IMR-90 (cell line): ENCODE measurements around the gene AMZ2. TPM values are rescaled to one million over a fixed set of nuclear protein-coding genes. Genes with fewer than 3 reads are reported as not detected.
A peak's percentile ranks its signal among the peaks of the same experiment; 100 is the strongest.

ENCODE experiments used
- ATAC-seq: fragments of 200-7000 bp; cut with Tn5 transposase; 2 replicates; pipeline ENCODE4 v1.9.1; 2020; ENCODE audit warnings: low read depth, mild to moderate bottlenecking, moderate library complexity
- BruUV-seq: library from RNA; stranded (reverse); fragments of 400-500 nt; replicated peaks from 2 replicates; lab custom pipeline; 2021; lab: Mats Ljungman, UMichigan
- CTCF ChIA-PET: fragments of 300-600 bp; formaldehyde crosslinking; extraction: SDS; loops from one replicate; lab custom pipeline; 2021; ENCODE audit warnings: antibody characterized with exemption; lab: Yijun Ruan, JAX
- POLR2A ChIA-PET: fragments of 300-600 bp; sonication (Branson Sonifier 250); formaldehyde crosslinking; loops from one replicate; lab custom pipeline; 2022; ENCODE audit warnings: antibody characterized with exemption; ENCODE audit not compliant: unreplicated experiment; lab: Charles Lee
- DNase-seq: peaks from one replicate; pipeline ENCODE4 v3.0.0; 2013
- H2AFZ ChIP-seq: replicated peaks from 2 replicates; pipeline ENCODE3; 2013; ENCODE audit warnings: low read length, mild to moderate bottlenecking; ENCODE audit not compliant: poor library complexity
- H2AK5ac ChIP-seq: 2 replicates; pipeline ENCODE4 v1.6.1; 2013; ENCODE audit warnings: low read depth, low read length, inconsistent platforms
- H2AK9ac ChIP-seq: replicated peaks from 2 replicates; pipeline ENCODE3; 2013; ENCODE audit warnings: mild to moderate bottlenecking, low read depth, low read length, moderate library complexity; ENCODE audit not compliant: poor library complexity
- H2BK120ac ChIP-seq: 2 replicates; pipeline ENCODE4 v1.6.1; 2013; ENCODE audit warnings: low read depth, low read length, inconsistent platforms
- H2BK15ac ChIP-seq: 3 replicates; pipeline ENCODE4 v1.6.1; 2013; ENCODE audit warnings: low read depth, low read length, inconsistent platforms
- H2BK20ac ChIP-seq: 2 replicates; pipeline ENCODE4 v1.6.1; 2013; ENCODE audit warnings: low read depth, mild to moderate bottlenecking, inconsistent platforms, low read length, moderate library complexity
- H2BK5ac ChIP-seq: 2 replicates; pipeline ENCODE4 v1.6.1; 2013; ENCODE audit warnings: mild to moderate bottlenecking, low read depth, low read length, inconsistent platforms; ENCODE audit not compliant: poor library complexity, severe bottlenecking
- H3K14ac ChIP-seq: replicated peaks from 2 replicates; pipeline ENCODE4 v1.6.1; 2013; ENCODE audit warnings: low read depth, low read length, inconsistent platforms
- H3K18ac ChIP-seq: 2 replicates; pipeline ENCODE4 v1.6.1; 2013; ENCODE audit warnings: low read depth, low read length, control low read depth
- H3K23ac ChIP-seq: 2 replicates; pipeline ENCODE4 v1.6.1; 2013; ENCODE audit warnings: low read depth, low read length, inconsistent platforms
- H3K27ac ChIP-seq: 2 replicates; pipeline ENCODE4 v1.5.1; 2013; ENCODE audit warnings: mild to moderate bottlenecking, control low read depth, low read length; ENCODE audit not compliant: insufficient read depth
- H3K27me3 ChIP-seq: 2 replicates; pipeline ENCODE4 v1.6.1; 2013; ENCODE audit warnings: low read length; ENCODE audit not compliant: control insufficient read depth, insufficient read depth
- H3K36me3 ChIP-seq: 2 replicates; pipeline ENCODE4 v1.6.1; 2013; ENCODE audit warnings: low read length, mixed read lengths; ENCODE audit not compliant: control insufficient read depth, insufficient read depth
- H3K4ac ChIP-seq: 2 replicates; pipeline ENCODE4 v1.6.1; 2013; ENCODE audit warnings: low read depth, low read length, inconsistent platforms
- H3K4me1 ChIP-seq: 2 replicates; pipeline ENCODE4 v1.6.1; 2013; ENCODE audit warnings: low read length, mixed read lengths; ENCODE audit not compliant: control insufficient read depth, insufficient read depth
- H3K4me2 ChIP-seq: 2 replicates; pipeline ENCODE4 v1.6.1; 2013; ENCODE audit warnings: low read depth, mild to moderate bottlenecking, control low read depth, low read length, moderate library complexity
- H3K4me3 ChIP-seq: 2 replicates; pipeline ENCODE4 v1.5.1; 2013; ENCODE audit warnings: low read depth, mild to moderate bottlenecking, control low read depth, low read length, moderate library complexity; ENCODE audit not compliant: insufficient read depth
- H3K56ac ChIP-seq: 2 replicates; pipeline ENCODE4 v1.6.1; 2013; ENCODE audit warnings: low read length, inconsistent platforms; ENCODE audit not compliant: insufficient read depth; ENCODE audit errors: extremely low read depth
- H3K79me1 ChIP-seq, 2 experiments: 2 replicates each; pipeline ENCODE4 v1.6.1; 2013; ENCODE audit warnings: low read length in 2 of 2, inconsistent platforms in 1 of 2, low read depth in 1 of 2
- H3K9ac ChIP-seq: 2 replicates; pipeline ENCODE4 v1.6.1; 2013; ENCODE audit warnings: low read depth, low read length, control low read depth
- H3K9me1 ChIP-seq: 2 replicates; pipeline ENCODE4 v1.6.1; 2013; ENCODE audit warnings: low read length, inconsistent platforms; ENCODE audit not compliant: insufficient read depth
- H3K9me3 ChIP-seq: 2 replicates; pipeline ENCODE4 v1.6.1; 2013; ENCODE audit warnings: low read length; ENCODE audit not compliant: control insufficient read depth, insufficient read depth
- H4K20me1 ChIP-seq: 2 replicates; pipeline ENCODE4 v1.6.1; 2013; ENCODE audit warnings: low read length, inconsistent platforms; ENCODE audit not compliant: insufficient read depth
- H4K5ac ChIP-seq: 2 replicates; pipeline ENCODE4 v1.6.1; 2013; ENCODE audit warnings: mild to moderate bottlenecking, low read depth, low read length, control low read depth
- H4K8ac ChIP-seq, 2 experiments: 2 replicates each; pipeline ENCODE4 v1.6.1; 2013; ENCODE audit warnings: low read depth in 2 of 2, low read length in 2 of 2, control low read depth in 1 of 2, inconsistent platforms in 1 of 2
- H4K91ac ChIP-seq: 2 replicates; pipeline ENCODE4 v1.6.1; 2013; ENCODE audit warnings: low read depth, low read length, inconsistent platforms; ENCODE audit not compliant: insufficient read depth
- BHLHE40 ChIP-seq: fragments of 150-350 bp; IDR thresholded peaks from 2 replicates; pipeline ENCODE4 v1.6.1; 2016; ENCODE audit warnings: mild to moderate bottlenecking, low read depth, low read length
- CEBPB ChIP-seq: IDR thresholded peaks from 2 replicates; pipeline ENCODE4 v1.6.1; 2012; ENCODE audit warnings: low read depth, low read length, improper control_type of control experiment
- CHD1 ChIP-seq: IDR thresholded peaks from 2 replicates; pipeline ENCODE4 v1.6.1; 2012; ENCODE audit warnings: low read depth, low read length, improper control_type of control experiment
- ELK1 ChIP-seq: fragments of 150-350 bp; IDR thresholded peaks from 2 replicates; pipeline ENCODE4 v1.6.1; 2016; ENCODE audit warnings: low read depth, mild to moderate bottlenecking, low read length, moderate library complexity, borderline replicate concordance
- FOS ChIP-seq: fragments of 150-350 bp; IDR thresholded peaks from 2 replicates; pipeline ENCODE4 v1.6.1; 2016; ENCODE audit warnings: low read depth, low read length
- MAFK ChIP-seq: IDR thresholded peaks from 2 replicates; pipeline ENCODE4 v1.6.1; 2012; ENCODE audit warnings: low read depth, low read length, improper control_type of control experiment
- MAZ ChIP-seq: IDR thresholded peaks from 2 replicates; pipeline ENCODE4 v1.6.1; 2012; ENCODE audit warnings: low read depth, mild to moderate bottlenecking, low read length, improper control_type of control experiment, moderate library complexity, borderline replicate concordance
- MXI1 ChIP-seq: IDR thresholded peaks from 2 replicates; pipeline ENCODE4 v1.6.1; 2012; ENCODE audit warnings: low read depth, mild to moderate bottlenecking, low read length, moderate library complexity, borderline replicate concordance
- NFE2L2 ChIP-seq: fragments of 150-350 bp; IDR thresholded peaks from 2 replicates; pipeline ENCODE4 v1.6.1; 2016; ENCODE audit warnings: low read depth, mild to moderate bottlenecking, low read length
- POLR2A ChIP-seq: IDR thresholded peaks from 2 replicates; pipeline ENCODE4 v1.6.1; 2012; ENCODE audit warnings: mild to moderate bottlenecking, low read depth, low read length
- RAD21 ChIP-seq: IDR thresholded peaks from 2 replicates; pipeline ENCODE4 v1.6.1; 2012; ENCODE audit warnings: low read length, improper control_type of control experiment
- RCOR1 ChIP-seq: IDR thresholded peaks from 2 replicates; pipeline ENCODE4 v1.6.1; 2012; ENCODE audit warnings: mild to moderate bottlenecking, low read length, improper control_type of control experiment; ENCODE audit not compliant: insufficient replicate concordance
- SMC3 ChIP-seq: fragments of 150-350 bp; IDR thresholded peaks from 2 replicates; pipeline ENCODE4 v1.6.1; 2016; ENCODE audit warnings: low read depth, mild to moderate bottlenecking, antibody characterized with exemption, low read length, moderate library complexity
- WGBS, 2 experiments: methylation state at CpG; one replicate each; pipeline versions ENCODE4 v1.1.5 to v1.1.7; 2013; ENCODE audit warnings: missing lambda C conversion rate in 2 of 2; ENCODE audit not compliant: insufficient read length in 1 of 2; ENCODE audit errors: extremely low coverage in 2 of 2; 5-methylcytosine and 5-hydroxymethylcytosine counted together
- dilution Hi-C: fragments of 300-500 bp; cut with HindIII; formaldehyde crosslinking; loops from one replicate; pipeline ENCODE4 v1.14.3; 2018; ENCODE audit warnings: low sequenced_read_pairs; ENCODE audit not compliant: unreplicated experiment
- in situ Hi-C: fragments of 300-500 bp; cut with MboI; formaldehyde crosslinking; loops from 3 replicates; pipeline ENCODE4 v1.14.3; 2019; ENCODE audit warnings: low sequenced_read_pairs, inconsistent platforms, mixed read lengths
- intact Hi-C: fragments of 100-400 bp; cut with micrococcal nuclease; formaldehyde crosslinking; loops from 2 replicates; pipeline ENCODE4 v1.10.0; 2022
- polyA plus RNA-seq, 3 experiments: library from polyadenylated mRNA; depleted of rRNA; stranded (reverse); fragments of >200 nt; gene quantifications; 2 replicates each; pipeline ENCODE4 v1.2.3, GENCODE V29; 2012; ENCODE audit warnings: low replicate concordance in 1 of 3
- total RNA-seq: library from RNA; depleted of rRNA; stranded (reverse); fragments of >200 nt; gene quantifications from 2 replicates; pipeline ENCODE4 v1.2.3, GENCODE V29; 2012
- TF ChIP-seq, protein P1 (sequence below): conservative IDR thresholded peaks from 2 replicates; pipeline ENCODE4 v1.5.1; 2012; ENCODE audit warnings: mild to moderate bottlenecking, low read depth, low read length, improper control_type of control experiment
- TF ChIP-seq, protein P2 (sequence below): fragments of 150-350 bp; IDR thresholded peaks from 2 replicates; pipeline ENCODE4 v1.6.1; 2017; ENCODE audit warnings: mild to moderate bottlenecking, antibody characterized with exemption, low read length, low read depth

Gene AMZ2
- total and polyA plus RNA-seq, 2 of the 4 experiments (the other 2 are of a cell fraction) = 65.4 to 90.2 TPM

DNA sequence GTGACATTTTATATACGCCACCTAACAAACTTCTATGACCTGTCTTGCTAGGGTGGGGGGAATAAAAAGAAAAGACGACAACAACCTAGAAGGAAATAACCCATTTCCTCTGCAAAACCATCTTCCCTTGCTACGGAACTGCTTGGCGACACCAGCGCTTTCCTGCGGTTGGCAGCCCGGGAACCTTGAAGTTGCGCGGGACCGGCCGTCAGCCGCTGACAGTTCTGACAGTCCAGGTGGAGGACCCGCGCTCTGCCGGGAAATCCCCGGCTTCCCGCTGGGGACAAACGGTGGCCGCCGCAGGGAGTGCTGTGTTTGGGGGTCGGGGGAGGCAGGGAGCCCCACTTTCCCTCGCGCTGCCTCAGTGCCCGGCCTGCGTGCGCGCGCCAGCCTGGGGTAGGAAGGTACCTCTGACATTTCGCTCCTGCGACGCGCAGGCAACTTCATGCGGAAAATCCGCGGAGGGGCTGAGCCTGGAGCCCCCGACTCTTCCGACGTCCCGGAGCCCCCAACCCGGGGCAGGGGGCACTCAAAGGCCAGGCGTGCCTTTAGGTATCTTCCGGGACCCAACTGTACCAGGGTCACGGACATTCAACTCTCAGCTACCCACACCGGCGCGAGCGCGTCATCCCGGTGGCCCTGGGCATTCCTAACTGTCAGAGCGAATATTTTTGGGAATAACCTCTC lies 42.6 kb downstream of the AMZ2 start:
- H3K9ac ChIP-seq = peak overlapping the region; percentile 10; the same call in 1 of the 2 replicates
- H4K20me1 ChIP-seq = no peaks in the 10 kb centered on the region; the same call in 1 of the 2 replicates
- no peak overlapping the region for H3K14ac ChIP-seq
- dilution Hi-C loops = no loop called here
- H4K8ac ChIP-seq = no peak overlapping the region
- H2BK20ac ChIP-seq = no peak overlapping the region
- H3K23ac ChIP-seq = no peak overlapping the region
- H2AK9ac ChIP-seq = peak overlapping the region; percentile 77
- H4K5ac ChIP-seq = no peak overlapping the region
- peak overlapping the region; percentile 51 for H3K4me2 ChIP-seq
- peak overlapping the region; percentile 23 for H3K4me3 ChIP-seq
- no peaks in the 10 kb centered on the region for H3K9me3 ChIP-seq
- intact Hi-C loops = loop anchor here (5.0 kb wide), 1 partner anchor 92 kb away; no protein-coding TSS in a partner anchor
- no peak overlapping the region for H4K91ac ChIP-seq
- H3K56ac ChIP-seq = no peak overlapping the region
- no peak overlapping the region for H3K4ac ChIP-seq
- CTCF ChIA-PET = interaction anchor here (0.5 to 3.2 kb wide), 2 partner anchors 109 to 118 kb away, joined by 3 to 9 read pairs; no protein-coding TSS in a partner anchor
- POLR2A ChIA-PET = interaction anchor here (1.7 kb wide), 1 partner anchor 108 kb away, joined by 4 read pairs; no protein-coding TSS in a partner anchor
- DNase-seq (no peak), ATAC-seq (no peak)
- peaks cover 3% of the 10 kb centered on the region for H3K4me1 ChIP-seq
- in situ Hi-C loops = no loop called here
- no peak overlapping the region; the same call in 1 of the 2 replicates for H3K27ac ChIP-seq
- H2BK5ac ChIP-seq = no peak overlapping the region
- no peaks in the 10 kb centered on the region for H3K36me3 ChIP-seq
- H3K79me1 ChIP-seq = no peaks in the 10 kb centered on the region
- H3K18ac ChIP-seq = no peak overlapping the region
- peaks cover 22% of the 10 kb centered on the region for H3K27me3 ChIP-seq
- H2AK5ac ChIP-seq = no peak overlapping the region
- H3K9me1 ChIP-seq = no peaks in the 10 kb centered on the region
- H2AFZ ChIP-seq = peak overlapping the region; percentile 69
- H2BK120ac ChIP-seq = no peak overlapping the region; the same call in 1 of the 2 replicates
- BruUV-seq = no TSS peak
- H2BK15ac ChIP-seq = no peak overlapping the region
- WGBS, 2 experiments = 5% methylated on average over 8 of the region's 50 CpGs; no CpG with 5 or more reads in 1 of the 2 experiments
- no peak for TF ChIP-seq FOS
- no peak for TF ChIP-seq RAD21
- TF ChIP-seq ELK1 = no peak
- TF ChIP-seq BHLHE40 = no peak
- TF ChIP-seq CEBPB = no peak
- no peak for TF ChIP-seq MAZ
- no peak for TF ChIP-seq MXI1
- TF ChIP-seq SMC3 = no peak
- TF ChIP-seq RCOR1 = no peak
- no peak for TF ChIP-seq MAFK
- TF ChIP-seq POLR2A = no peak
- TF ChIP-seq NFE2L2 = no peak
- no peak for TF ChIP-seq CHD1
- TF ChIP-seq, protein P1, sequence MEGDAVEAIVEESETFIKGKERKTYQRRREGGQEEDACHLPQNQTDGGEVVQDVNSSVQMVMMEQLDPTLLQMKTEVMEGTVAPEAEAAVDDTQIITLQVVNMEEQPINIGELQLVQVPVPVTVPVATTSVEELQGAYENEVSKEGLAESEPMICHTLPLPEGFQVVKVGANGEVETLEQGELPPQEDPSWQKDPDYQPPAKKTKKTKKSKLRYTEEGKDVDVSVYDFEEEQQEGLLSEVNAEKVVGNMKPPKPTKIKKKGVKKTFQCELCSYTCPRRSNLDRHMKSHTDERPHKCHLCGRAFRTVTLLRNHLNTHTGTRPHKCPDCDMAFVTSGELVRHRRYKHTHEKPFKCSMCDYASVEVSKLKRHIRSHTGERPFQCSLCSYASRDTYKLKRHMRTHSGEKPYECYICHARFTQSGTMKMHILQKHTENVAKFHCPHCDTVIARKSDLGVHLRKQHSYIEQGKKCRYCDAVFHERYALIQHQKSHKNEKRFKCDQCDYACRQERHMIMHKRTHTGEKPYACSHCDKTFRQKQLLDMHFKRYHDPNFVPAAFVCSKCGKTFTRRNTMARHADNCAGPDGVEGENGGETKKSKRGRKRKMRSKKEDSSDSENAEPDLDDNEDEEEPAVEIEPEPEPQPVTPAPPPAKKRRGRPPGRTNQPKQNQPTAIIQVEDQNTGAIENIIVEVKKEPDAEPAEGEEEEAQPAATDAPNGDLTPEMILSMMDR = no peak
- TF ChIP-seq, protein P2, sequence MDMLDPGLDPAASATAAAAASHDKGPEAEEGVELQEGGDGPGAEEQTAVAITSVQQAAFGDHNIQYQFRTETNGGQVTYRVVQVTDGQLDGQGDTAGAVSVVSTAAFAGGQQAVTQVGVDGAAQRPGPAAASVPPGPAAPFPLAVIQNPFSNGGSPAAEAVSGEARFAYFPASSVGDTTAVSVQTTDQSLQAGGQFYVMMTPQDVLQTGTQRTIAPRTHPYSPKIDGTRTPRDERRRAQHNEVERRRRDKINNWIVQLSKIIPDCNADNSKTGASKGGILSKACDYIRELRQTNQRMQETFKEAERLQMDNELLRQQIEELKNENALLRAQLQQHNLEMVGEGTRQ = no peak
